Measurements from ENCODE around the gene UROS.

DNA sequence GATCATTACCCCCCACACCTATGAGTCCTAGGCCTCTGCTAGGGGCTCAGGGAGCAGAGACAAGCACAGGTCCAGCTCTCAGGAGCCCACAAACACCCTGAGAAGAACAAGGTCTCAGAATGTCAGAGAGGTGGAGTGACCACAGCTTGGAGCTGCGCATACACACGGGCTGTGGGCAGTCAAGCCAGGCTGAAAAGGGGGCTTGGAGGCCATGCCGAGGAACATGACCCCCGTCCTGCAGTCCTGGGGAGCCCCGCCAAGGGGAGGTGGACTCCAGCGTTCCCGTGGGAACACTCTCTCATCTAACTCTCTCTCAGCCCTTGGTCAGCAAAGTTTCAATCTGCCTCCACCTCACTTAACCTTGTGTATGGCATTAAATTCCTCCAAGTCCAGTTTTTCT, 39.6 kb downstream of the UROS start:
- no peak for TF ChIP-seq CTCF (IDR thresholded peaks at IDR 0.05)
- no peak for TF ChIP-seq POLR2A (IDR thresholded peaks at IDR 0.05)
